Thyroid gland (tissue), 4 donors: Measurements from ENCODE around the gene RALBP1. TPM values are rescaled to one million over a fixed set of nuclear protein-coding genes. Genes with fewer than 3 reads are reported as not detected.

ENCODE experiments used
- DNase-seq, 2 donors: peaks; one replicate each; pipeline ENCODE4 v3.0.0-alpha.2; 2019
- H3K27ac ChIP-seq, 3 donors: fragments of 200-600 bp; sonication (generic); 1 replicate in 2 of 3; 2 replicates in 1 of 3; pipeline ENCODE4 v1.5.1; 2016 to 2019; ENCODE audit warnings: mild to moderate bottlenecking in 1 of 3, moderate library complexity in 1 of 3
- H3K27me3 ChIP-seq: fragments of 200-600 bp; sonication (generic); one replicate; pipeline ENCODE4 v1.5.1; 2019
- H3K36me3 ChIP-seq, 2 donors: fragments of 200-600 bp; sonication (generic); one replicate each; pipeline ENCODE4 v1.5.1; 2016 to 2019
- H3K4me1 ChIP-seq, 2 donors: fragments of 200-600 bp; sonication (generic); one replicate each; pipeline ENCODE4 v1.5.1; 2017 to 2019
- H3K4me3 ChIP-seq, 3 donors: fragments of 200-600 bp; sonication (generic); replicated peaks in 1 of 3; 1 replicate in 2 of 3; 2 replicates in 1 of 3; pipeline ENCODE4 v1.5.1; 2016; ENCODE audit warnings: mild to moderate bottlenecking in 1 of 3
- H3K9me3 ChIP-seq: fragments of 200-600 bp; sonication (generic); one replicate; pipeline ENCODE4 v1.5.1; 2017
- CTCF ChIP-seq, 6 experiments: fragments of 200-600 bp in 3 of 6; fragments of 450-650 bp in 3 of 6; sonication (generic) in 3 of 6; IDR thresholded peaks; one replicate each; pipeline ENCODE4 v1.5.1; 2016 to 2019; ENCODE audit warnings: antibody characterized with exemption in 6 of 6, mild to moderate bottlenecking in 2 of 6, inconsistent platforms in 1 of 6, moderate library complexity in 1 of 6
- POLR2A ChIP-seq, 2 donors: fragments of 450-650 bp; IDR thresholded peaks; one replicate each; pipeline ENCODE4 v1.6.1; 2017; ENCODE audit warnings: antibody characterized with exemption in 2 of 2, mild to moderate bottlenecking in 2 of 2, moderate library complexity in 1 of 2
- WGBS, 2 donors: methylation state at CpG; one replicate each; pipeline ENCODE4 v1.1.5; 2017; 5-methylcytosine and 5-hydroxymethylcytosine counted together
- intact Hi-C: fragments of 100-400 bp; cut with DNase I; formaldehyde crosslinking; loops from one replicate; pipeline ENCODE4 v1.15.1; 2023
- total RNA-seq, 4 donors: library from RNA; depleted of rRNA; stranded (reverse); fragments of >200 nt; gene quantifications; one replicate each; pipeline ENCODE4 v1.2.3, GENCODE V29; 2016

Gene RALBP1
- total RNA-seq, 4 donors from 2014 or later = 46.6 to 69.9 (median 62.8) TPM

- Histone ChIP-seq H3K27me3 (no peaks in the 10 kb centered on the region), H3K4me1 (peaks cover 13 to 18% of the 10 kb centered on the region in 2 donors), H3K36me3 (peaks cover 0 to 10% of the 10 kb centered on the region in 2 donors), H3K27ac (no peak overlapping the region), H3K9me3 (no peaks in the 10 kb centered on the region), H3K4me3 (no peak overlapping the region)
- WGBS, 2 donors = 88 to 90% methylated on average over 8 of the region's 8 CpGs
- TF ChIP-seq CTCF (IDR thresholded peaks at IDR 0.05) = no peak
- TF ChIP-seq POLR2A (IDR thresholded peaks at IDR 0.05) = no peak
- DNase-seq = no peak
- intact Hi-C loops = no loop called here
These were observed 93.9 kb downstream of the RALBP1 start for GRCh38 chr18:9569178-9569577.

- H3K27ac ChIP-seq = no peak overlapping the region
- intact Hi-C loops = no loop called here
- WGBS, 2 donors = 90 to 91% methylated on average over 3 of the region's 3 CpGs
- H3K36me3 ChIP-seq = peaks cover 0 to 10% of the 10 kb centered on the region in 2 donors
- no peak for DNase-seq
- H3K27me3 ChIP-seq = no peaks in the 10 kb centered on the region
- H3K9me3 ChIP-seq = no peaks in the 10 kb centered on the region
- no peak overlapping the region for H3K4me3 ChIP-seq
- peaks cover 5 to 7% of the 10 kb centered on the region in 2 donors for H3K4me1 ChIP-seq
- no peak for TF ChIP-seq CTCF (IDR thresholded peaks at IDR 0.05)
- no peak for TF ChIP-seq POLR2A (IDR thresholded peaks at IDR 0.05)
These were observed 94.9 kb downstream of the RALBP1 start for GRCh38 chr18:9570255-9570654.

- TF ChIP-seq POLR2A (IDR thresholded peaks at IDR 0.05) (no peak), CTCF (IDR thresholded peaks at IDR 0.05) (no peak)
- H3K27me3 ChIP-seq = no peaks in the 10 kb centered on the region
- intact Hi-C loops = no loop called here
- H3K4me3 ChIP-seq = no peak overlapping the region
- H3K36me3 ChIP-seq = peaks cover 0 to 10% of the 10 kb centered on the region in 2 donors
- no peaks in the 10 kb centered on the region for H3K9me3 ChIP-seq
- H3K4me1 ChIP-seq = peaks cover 4 to 6% of the 10 kb centered on the region in 2 donors
- WGBS, 2 donors = 83 to 94% methylated on average over 3 of the region's 3 CpGs
- H3K27ac ChIP-seq = no peak overlapping the region
- no peak for DNase-seq
These were observed 96.2 kb downstream of the RALBP1 start for GRCh38 chr18:9571546-9571945.

- H3K9me3 ChIP-seq = no peaks in the 10 kb centered on the region
- H3K36me3 ChIP-seq = peaks cover 0 to 9% of the 10 kb centered on the region in 2 donors
- no peak overlapping the region for H3K27ac ChIP-seq
- intact Hi-C loops = no loop called here
- DNase-seq = no peak
- H3K4me3 ChIP-seq = no peak overlapping the region
- peaks cover 4 to 6% of the 10 kb centered on the region in 2 donors for H3K4me1 ChIP-seq
- TF ChIP-seq POLR2A (IDR thresholded peaks at IDR 0.05) (no peak), CTCF (IDR thresholded peaks at IDR 0.05) (no peak)
- no peaks in the 10 kb centered on the region for H3K27me3 ChIP-seq
- 92 to 93% methylated on average over 7 of the region's 7 CpGs for WGBS, 2 donors
These were observed 99.3 kb downstream of the RALBP1 start for GRCh38 chr18:9574473-9575115.

- intact Hi-C loops = no loop called here
- Histone ChIP-seq H3K4me3 (no peak overlapping the region), H3K4me1 (peaks cover 4 to 6% of the 10 kb centered on the region in 2 donors), H3K36me3 (peaks cover 2 to 3% of the 10 kb centered on the region in 2 donors), H3K27ac (peak overlapping the region in 1 of 3 donors; percentile 42), H3K27me3 (no peaks in the 10 kb centered on the region), H3K9me3 (no peaks in the 10 kb centered on the region)
- 4 to 8% methylated on average over 5 of the region's 5 CpGs for WGBS, 2 donors
- DNase-seq = peak; percentile 81 to 82
- TF ChIP-seq CTCF (IDR thresholded peaks at IDR 0.05) (peak; percentile 67 to 96 (median 87)), POLR2A (IDR thresholded peaks at IDR 0.05) (no peak)
These were observed 100.2 kb downstream of the RALBP1 start for GRCh38 chr18:9575558-9575957.
